Frontal cortex (tissue), 4 donors: ENCODE data around the gene CYP2U1. TPM values are rescaled to one million over a fixed set of nuclear protein-coding genes. Genes with fewer than 3 reads are reported as not detected.

ENCODE experiments used
- DNase-seq, 2 donors: peaks; one replicate each; pipeline ENCODE4 v3.0.0; 2012; ENCODE audit warnings: low spot score in 2 of 2
- FAIRE-seq: peaks from 2 replicates; lab custom pipeline; 2012; peaks lifted over from hg19 to GRCh38; lab: Jason Lieb, UNC
- total RNA-seq: library from RNA; depleted of rRNA; stranded (reverse); fragments of >200 nt; gene quantifications from one replicate; pipeline ENCODE4 v1.2.3, GENCODE V29; 2014
- donor health status: control.
- donor health status: control.
- donor health status: control.

Gene CYP2U1
- total RNA-seq, 1 donor from 2014 or later: 11.4 TPM

- FAIRE-seq: no peak
- no peak for DNase-seq
Observed at GRCh38 chr4:107977966-107978705, 46.8 kb downstream of the CYP2U1 start.

GRCh38 chr4:107978716-107979451, 47.5 kb downstream of the CYP2U1 start:
- FAIRE-seq (peak; percentile 21), DNase-seq (no peak)

GRCh38 chr4:107987916-107988762, 56.8 kb downstream of the CYP2U1 start:
- DNase-seq (no peak), FAIRE-seq (no peak)

GRCh38 chr4:107988763-107989035, 57.4 kb downstream of the CYP2U1 start:
- DNase-seq: no peak

GRCh38 chr4:107989162-107989536, 57.8 kb downstream of the CYP2U1 start:
- no peak for FAIRE-seq

More at GRCh38 chr4:107988763-107989035, 57.4 kb downstream of the CYP2U1 start:
- no peak for FAIRE-seq

GRCh38 chr4:107989537-107990386, 58.4 kb downstream of the CYP2U1 start, which contains the start of gene HADH:
Gene HADH, plus strand, starts transcription at chr4:107989889. Its CDS starts 44 bp downstream, at chr4:107989933.
- peak; percentile 94 to 96 for DNase-seq
- FAIRE-seq: no peak

More at GRCh38 chr4:107989162-107989536, 57.8 kb downstream of the CYP2U1 start:
- no peak for DNase-seq

GRCh38 chr4:107991945-107992630, 60.7 kb downstream of the CYP2U1 start:
- FAIRE-seq: no peak

GRCh38 chr4:107993969-107994368, 62.6 kb downstream of the CYP2U1 start:
- FAIRE-seq: no peak

More at GRCh38 chr4:107991945-107992630, 60.7 kb downstream of the CYP2U1 start:
- DNase-seq: no peak

GRCh38 chr4:107994894-107995293, 63.5 kb downstream of the CYP2U1 start:
- DNase-seq: no peak
- no peak for FAIRE-seq

More at GRCh38 chr4:107993969-107994368, 62.6 kb downstream of the CYP2U1 start:
- no peak for DNase-seq

GRCh38 chr4:107996949-107997788, 65.8 kb downstream of the CYP2U1 start:
- no peak for FAIRE-seq
- no peak for DNase-seq

GRCh38 chr4:107997794-107998193, 66.4 kb downstream of the CYP2U1 start:
- FAIRE-seq (no peak), DNase-seq (no peak)

- FAIRE-seq (no peak), DNase-seq (no peak)
Observed at GRCh38 chr4:107999932-108000539, 68.7 kb downstream of the CYP2U1 start.

- no peak for DNase-seq
Observed at GRCh38 chr4:108001540-108002135, 70.3 kb downstream of the CYP2U1 start.

More at GRCh38 chr4:108001540-108002135, 70.3 kb downstream of the CYP2U1 start:
- no peak for FAIRE-seq
